VCaP (cell line): ENCODE data around the gene SH2D1B.
"Not testable (repeated sequence)": the region's sequence is repeated elsewhere in the genome, so short reads cannot be mapped to it uniquely, and the experiment has no call there.

Experiments
- H3K27ac ChIP-seq: fragments of 450-650 bp; 2 replicates; pipeline ENCODE4 v1.5.1; 2017
- TF ChIP-seq, protein P1 (sequence below): fragments of 450-650 bp; conservative IDR thresholded peaks from 2 replicates; pipeline ENCODE4 v1.5.1; 2017; ENCODE audit warnings: mild to moderate bottlenecking, moderate library complexity

SH2D1B gene

DNA sequence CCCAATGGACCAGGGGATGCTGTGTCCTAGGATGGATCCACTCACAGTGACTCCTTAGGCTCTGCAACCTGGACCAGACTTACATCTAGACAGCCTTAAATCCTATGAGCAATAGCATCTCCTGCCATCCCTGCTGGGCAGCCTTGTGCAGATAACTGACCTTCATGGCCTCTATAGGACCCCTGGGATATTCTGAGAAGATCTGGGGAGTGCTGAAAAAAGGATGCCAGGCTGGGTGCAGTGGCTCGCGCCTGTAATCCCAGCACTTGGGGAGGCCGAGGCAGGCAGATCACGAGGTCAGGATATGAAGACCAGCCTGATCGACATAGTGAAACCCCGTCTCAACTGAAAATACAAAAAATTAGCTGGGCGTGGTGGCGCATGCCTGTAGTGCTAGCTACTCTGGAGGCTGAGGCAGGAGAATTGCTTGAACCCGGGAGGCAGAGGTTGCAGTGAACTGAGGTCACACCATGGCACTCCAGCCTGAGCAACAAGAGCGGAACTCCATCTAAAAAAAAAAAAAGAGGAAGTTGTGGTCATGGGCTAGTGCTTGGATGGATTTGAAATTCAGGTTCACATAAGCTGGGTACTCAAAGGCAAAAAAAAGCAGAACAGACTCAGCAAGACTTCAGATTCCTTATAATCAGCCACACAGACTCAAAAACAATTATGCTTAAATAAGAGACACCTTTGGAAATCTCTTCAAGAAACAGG, 10.9 kb upstream of the SH2D1B start:
- TF ChIP-seq, protein P1, sequence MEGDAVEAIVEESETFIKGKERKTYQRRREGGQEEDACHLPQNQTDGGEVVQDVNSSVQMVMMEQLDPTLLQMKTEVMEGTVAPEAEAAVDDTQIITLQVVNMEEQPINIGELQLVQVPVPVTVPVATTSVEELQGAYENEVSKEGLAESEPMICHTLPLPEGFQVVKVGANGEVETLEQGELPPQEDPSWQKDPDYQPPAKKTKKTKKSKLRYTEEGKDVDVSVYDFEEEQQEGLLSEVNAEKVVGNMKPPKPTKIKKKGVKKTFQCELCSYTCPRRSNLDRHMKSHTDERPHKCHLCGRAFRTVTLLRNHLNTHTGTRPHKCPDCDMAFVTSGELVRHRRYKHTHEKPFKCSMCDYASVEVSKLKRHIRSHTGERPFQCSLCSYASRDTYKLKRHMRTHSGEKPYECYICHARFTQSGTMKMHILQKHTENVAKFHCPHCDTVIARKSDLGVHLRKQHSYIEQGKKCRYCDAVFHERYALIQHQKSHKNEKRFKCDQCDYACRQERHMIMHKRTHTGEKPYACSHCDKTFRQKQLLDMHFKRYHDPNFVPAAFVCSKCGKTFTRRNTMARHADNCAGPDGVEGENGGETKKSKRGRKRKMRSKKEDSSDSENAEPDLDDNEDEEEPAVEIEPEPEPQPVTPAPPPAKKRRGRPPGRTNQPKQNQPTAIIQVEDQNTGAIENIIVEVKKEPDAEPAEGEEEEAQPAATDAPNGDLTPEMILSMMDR, result no peak
- no peak overlapping the region; the same call in 1 of the 2 replicates for H3K27ac ChIP-seq

DNA sequence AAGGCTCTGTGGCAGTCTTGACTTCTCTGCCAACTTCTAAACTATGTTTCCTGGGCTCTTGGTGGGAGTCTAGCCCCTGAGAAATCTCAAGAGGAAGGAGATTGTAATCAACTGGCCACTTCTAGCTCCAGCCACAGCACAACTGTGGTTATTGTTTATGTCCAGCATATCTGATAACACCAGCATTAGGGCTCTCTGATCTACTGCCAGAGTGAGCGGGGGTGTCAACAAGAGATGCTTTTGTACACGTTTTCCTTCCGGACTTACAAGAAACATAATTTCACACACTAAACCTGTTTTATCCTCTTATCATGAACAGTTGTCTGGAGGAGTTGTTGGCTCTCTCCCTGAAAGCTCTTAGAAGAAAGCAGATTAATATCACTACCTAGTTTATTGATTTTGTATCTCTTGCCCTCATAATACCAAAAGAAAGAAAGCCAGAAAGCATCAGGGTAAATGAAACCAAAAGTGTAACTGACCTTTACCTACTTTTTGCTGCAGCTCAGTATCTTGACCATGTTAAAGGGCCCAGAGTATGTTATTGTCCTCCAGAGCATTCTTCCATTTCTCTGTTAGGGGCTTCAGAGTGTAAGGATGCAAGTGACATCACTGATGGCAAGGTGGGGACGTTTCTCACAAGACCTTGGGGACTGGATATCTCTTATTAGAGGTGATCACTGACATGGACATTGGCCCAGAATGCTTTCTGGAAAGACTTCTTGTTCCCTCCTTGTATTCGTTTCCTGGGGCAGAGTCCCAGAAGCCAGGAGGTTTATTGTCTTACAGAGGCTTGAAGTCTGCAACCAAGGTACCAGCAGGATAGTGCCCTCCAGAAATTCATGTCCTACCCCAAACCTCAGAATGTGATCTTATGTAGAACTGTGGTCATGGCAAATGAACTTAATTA, 9.6 kb upstream of the SH2D1B start:
- TF ChIP-seq, protein P1, result no peak
- H3K27ac ChIP-seq, result peak overlapping the region; percentile 74

DNA sequence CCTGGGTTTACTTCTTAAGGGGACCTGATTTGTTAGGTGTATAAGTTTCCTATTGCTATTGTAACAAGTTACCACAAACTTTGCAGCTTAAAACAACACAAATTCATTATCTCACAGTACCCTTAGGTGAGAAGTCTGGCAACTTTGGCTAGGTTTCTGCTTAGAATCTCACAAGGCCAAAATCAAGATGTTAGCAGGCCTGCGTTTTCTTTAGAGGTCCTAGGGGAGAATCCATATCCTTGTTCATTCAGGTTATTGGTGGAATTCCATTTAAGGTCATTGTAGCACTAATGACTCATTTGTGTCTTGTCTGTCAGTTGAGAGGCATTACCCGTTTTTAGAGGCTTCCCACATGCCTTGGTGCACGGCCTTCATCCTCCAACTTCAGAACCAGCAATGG, 8.2 kb upstream of the SH2D1B start:
- TF ChIP-seq, protein P1, result no peak

DNA sequence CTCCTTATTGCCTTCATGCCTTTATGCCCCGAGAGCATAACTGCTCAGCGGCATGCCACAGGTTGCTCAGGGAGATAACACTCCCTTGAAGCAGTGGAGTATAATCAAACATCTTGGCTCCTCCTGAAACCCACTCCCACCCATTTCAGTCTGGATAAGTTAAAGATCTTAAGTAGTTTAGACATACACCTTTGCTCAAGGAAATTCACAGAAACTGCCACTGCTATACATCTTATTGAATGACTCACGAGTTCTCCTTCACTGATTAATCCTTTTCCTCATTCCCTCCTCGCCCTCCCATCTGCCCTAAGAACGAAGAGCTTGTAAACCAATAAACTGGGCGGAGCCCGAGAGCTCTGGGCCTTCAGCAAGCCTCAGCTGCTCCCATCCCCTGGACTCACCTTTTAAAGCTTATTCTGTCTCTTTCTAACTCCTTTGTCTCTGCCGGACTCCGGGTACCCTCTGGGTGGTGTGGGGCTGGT, 7.6 kb upstream of the SH2D1B start:
- peak overlapping the region; percentile 74; the same call in 1 of the 2 replicates for H3K27ac ChIP-seq

More for the DNA sequence above, 8.2 kb upstream of the SH2D1B start:
- peak overlapping the region; percentile 74 for H3K27ac ChIP-seq

DNA sequence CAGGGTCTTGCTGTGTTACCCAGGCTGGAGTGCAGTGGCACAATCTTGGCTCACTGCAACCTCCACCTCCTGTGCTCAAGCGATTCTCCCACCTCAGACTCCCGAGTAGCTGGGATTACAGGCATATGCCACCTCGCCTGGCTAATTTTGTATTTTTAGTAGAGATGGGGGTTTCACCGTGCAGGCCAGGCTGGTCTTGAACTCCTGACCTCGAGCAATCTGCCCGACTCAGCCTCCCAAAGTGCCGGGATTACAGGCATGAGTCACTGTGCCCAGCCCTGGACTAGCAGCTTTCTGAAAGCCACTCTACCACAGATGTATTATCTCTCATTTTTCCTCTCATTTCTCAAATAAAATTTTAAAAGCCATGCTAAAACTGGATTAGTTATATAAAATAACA, 6.6 kb upstream of the SH2D1B start:
- H3K27ac ChIP-seq, result not testable (repeated sequence)

DNA sequence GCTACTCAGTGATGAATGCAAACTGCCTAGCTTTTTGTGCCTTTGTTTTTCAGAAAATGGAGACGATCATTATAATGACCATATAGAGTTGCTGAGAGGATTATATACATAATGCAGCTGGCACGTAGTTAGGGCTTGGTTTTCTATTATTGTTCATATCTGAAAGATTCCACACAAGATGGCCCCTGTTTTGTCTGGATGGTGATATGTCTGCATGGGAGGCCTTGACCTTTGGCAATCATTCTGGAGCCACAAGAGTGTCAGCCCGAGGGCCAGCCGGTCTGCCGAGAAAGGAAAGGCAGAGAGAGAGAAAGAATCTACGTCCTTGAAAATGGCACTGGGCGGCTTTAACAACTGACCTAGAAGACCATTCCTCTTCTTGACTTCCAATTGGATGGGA, 5.7 kb upstream of the SH2D1B start:
- TF ChIP-seq, protein P1, result no peak
- no peak overlapping the region for H3K27ac ChIP-seq

DNA sequence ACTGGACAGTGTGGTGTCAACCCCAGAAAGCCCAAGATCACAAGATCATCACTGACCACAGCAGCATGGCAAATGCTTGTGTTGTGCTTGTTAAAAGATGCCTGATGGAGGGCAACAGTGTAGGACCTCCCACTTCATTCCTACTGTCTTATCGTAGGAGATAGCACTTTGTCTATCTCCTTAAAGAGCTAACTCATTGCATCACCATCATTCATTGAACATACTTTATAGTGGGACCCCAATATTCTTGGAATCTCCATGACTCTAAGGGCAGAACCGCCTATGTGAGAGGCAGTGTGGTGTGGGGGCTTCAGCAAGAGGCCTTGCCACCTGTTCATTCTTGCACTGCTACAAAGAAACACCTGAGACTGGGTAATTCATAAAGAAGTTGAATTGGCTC, 5.0 kb upstream of the SH2D1B start:
- TF ChIP-seq, protein P1, result no peak
- no peak overlapping the region for H3K27ac ChIP-seq

DNA sequence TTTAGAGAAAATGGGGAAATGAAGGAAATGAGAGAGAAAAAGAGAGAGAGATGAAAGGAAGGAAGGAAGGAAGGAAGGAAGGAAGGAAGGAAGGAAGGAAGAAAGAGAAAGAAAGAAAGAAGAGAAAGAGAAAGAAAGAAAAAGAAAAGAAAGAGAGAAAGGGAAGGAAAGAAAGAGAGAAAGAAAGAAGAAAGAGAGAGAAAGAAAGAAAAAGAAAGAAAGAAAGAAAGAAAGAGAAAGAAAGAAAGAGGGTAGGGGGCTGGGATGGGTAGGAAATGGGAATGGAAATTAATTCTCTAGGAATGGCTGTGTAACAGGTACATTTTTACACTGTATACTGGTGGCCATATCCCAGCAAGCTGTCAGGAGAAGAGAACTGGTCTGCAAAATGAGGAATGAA, 4.3 kb upstream of the SH2D1B start:
- TF ChIP-seq, protein P1, result no peak
- H3K27ac ChIP-seq, result no peak overlapping the region
